ENCODE results near the gene GTPBP4.
"Not testable (repeated sequence)": the region's sequence is repeated elsewhere in the genome, so short reads cannot be mapped to it uniquely, and the experiment has no call there.

The GTPBP4 gene

GRCh38 chr10:1007583-1007982 lies 19.3 kb downstream of the GTPBP4 start:
- no peak for TF ChIP-seq CTCF (IDR thresholded peaks at IDR 0.05; ENCODE audit: insufficient read depth, low read depth, low read length, missing control alignments)
- no peak overlapping the region for H3K4me3 ChIP-seq (ENCODE audit: low read depth, low read length)
- DNase-seq (ENCODE audit: low read depth): no peak

DNA sequence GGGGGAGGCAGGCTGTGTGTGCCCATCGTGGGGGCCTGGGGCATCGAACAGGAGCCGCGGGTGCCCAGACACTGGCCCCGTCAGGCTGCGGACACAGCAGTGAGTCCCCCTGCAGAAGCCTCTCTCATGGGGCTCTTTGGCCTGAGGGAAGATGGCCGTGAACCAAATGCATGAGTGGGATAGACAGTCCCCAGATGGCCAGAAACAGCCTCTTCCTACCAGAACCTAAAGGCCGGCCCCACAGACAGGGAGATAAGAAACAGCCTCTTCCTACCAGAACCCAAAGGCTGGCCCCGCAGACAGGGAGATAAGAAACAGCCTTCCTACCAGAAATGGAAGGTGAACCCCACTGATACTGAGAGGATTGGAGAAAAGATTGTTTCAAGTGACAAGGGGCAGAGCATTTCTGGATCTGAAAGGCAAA lies 20.8 kb downstream of the GTPBP4 start:
- TF ChIP-seq CTCF (IDR thresholded peaks at IDR 0.05; ENCODE audit: insufficient read depth, low read depth, low read length, missing control alignments): no peak
- DNase-seq (ENCODE audit: low read depth): no peak
- H3K4me3 ChIP-seq (ENCODE audit: low read depth, low read length): no peak overlapping the region

DNA sequence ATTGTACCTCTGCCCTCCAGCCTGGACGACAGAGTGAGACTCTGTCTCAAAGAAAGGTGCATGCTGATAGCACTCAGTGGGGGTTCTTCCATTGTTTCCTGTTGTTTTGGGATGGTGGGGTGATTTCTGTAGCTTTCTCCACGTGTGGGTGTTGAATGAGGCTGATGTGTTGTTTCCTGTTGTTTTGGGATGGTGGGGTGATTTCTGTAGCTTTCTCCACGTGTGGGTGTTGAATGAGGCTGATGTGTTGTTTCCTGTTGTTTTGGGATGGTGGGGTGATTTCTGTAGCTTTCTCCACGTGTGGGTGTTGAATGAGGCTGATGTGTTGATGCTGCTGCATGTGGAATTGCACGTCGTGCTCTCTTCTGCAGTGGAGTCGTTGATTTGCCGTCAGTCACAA lies 21.7 kb downstream of the GTPBP4 start:
- DNase-seq (ENCODE audit: low read depth); H3K4me3 ChIP-seq (ENCODE audit: low read depth, low read length): not testable (repeated sequence)

DNA sequence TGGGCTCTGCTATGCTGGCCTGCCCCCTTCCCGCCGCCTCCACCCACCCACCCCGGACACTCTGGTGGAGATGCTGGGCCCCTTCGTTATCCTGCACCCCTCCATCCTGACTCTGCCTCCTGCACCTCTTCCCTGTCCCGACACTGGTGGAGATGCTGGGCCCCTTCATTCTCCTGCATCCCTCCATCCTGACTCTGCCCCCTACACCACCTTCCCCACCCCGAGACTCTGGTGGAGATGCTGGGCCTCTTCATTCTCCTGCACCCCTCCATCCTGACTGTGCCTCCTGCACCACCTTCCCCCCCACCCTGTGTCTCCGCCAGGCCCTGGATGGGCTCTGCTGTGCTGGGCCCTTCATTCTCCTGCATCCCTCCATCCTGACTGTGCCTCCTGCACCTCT lies 22.5 kb downstream of the GTPBP4 start:
- H3K4me3 ChIP-seq (ENCODE audit: low read depth, low read length): no peak overlapping the region
- DNase-seq (ENCODE audit: low read depth): no peak
- TF ChIP-seq CTCF (IDR thresholded peaks at IDR 0.05; ENCODE audit: insufficient read depth, low read depth, low read length, missing control alignments): no peak

- H3K4me3 ChIP-seq (ENCODE audit: low read depth, low read length): no peak overlapping the region
- no peak for DNase-seq (ENCODE audit: low read depth)
- no peak for TF ChIP-seq CTCF (IDR thresholded peaks at IDR 0.05; ENCODE audit: insufficient read depth, low read depth, low read length, missing control alignments)
Observed at GRCh38 chr10:1011696-1012095, 23.5 kb downstream of the GTPBP4 start.

- TF ChIP-seq CTCF (IDR thresholded peaks at IDR 0.05; ENCODE audit: insufficient read depth, low read depth, low read length, missing control alignments): no peak
- no peak for DNase-seq (ENCODE audit: low read depth)
- H3K4me3 ChIP-seq (ENCODE audit: low read depth, low read length): no peak overlapping the region
Observed at GRCh38 chr10:1015688-1016087, 27.5 kb downstream of the GTPBP4 start.

- no peak for TF ChIP-seq CTCF (IDR thresholded peaks at IDR 0.05; ENCODE audit: insufficient read depth, low read depth, low read length, missing control alignments)
- no peak overlapping the region for H3K4me3 ChIP-seq (ENCODE audit: low read depth, low read length)
- DNase-seq (ENCODE audit: low read depth): no peak
Observed at GRCh38 chr10:1019362-1019761, 31.1 kb downstream of the GTPBP4 start.

DNA sequence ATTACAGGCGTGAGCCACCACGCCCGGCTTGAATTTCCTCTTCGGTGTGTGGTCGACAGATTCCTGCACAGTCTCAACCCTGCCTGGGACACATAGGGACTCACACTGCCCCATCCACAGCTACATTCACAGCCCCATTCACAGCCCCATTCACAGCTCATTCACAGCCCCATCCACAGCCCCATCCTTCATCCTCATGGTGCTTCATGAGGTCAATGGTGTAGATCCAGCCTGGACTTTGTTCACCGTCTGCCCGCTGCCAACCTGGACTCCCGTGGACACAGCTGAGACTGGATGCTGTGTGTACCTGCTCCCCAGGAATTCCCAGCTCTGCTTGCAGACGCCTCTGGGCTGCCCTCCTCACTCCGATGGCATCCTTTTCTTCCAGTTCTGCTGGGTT lies 32.2 kb downstream of the GTPBP4 start:
- TF ChIP-seq CTCF (IDR thresholded peaks at IDR 0.05; ENCODE audit: insufficient read depth, low read depth, low read length, missing control alignments): no peak
- H3K4me3 ChIP-seq (ENCODE audit: low read depth, low read length): no peak overlapping the region
- DNase-seq (ENCODE audit: low read depth): no peak

Data from GM12865 (cell line).